ENCODE results near the gene F2RL3. TPM values are rescaled to one million over a fixed set of nuclear protein-coding genes. Genes with fewer than 3 reads are reported as not detected.
"Not testable (repeated sequence)": the region's sequence is repeated elsewhere in the genome, so short reads cannot be mapped to it uniquely, and the experiment has no call there.

F2RL3 gene
- total RNA-seq, 2 donors from 2014 or later: 4.9 to 5.4 TPM

GRCh38 chr19:16938211-16938610 lies 49.4 kb downstream of the F2RL3 start:
- Histone ChIP-seq H3K27me3 (replicated peaks; ENCODE audit: insufficient read depth) (no peaks in the 10 kb centered on the region), H3K9me3 (peaks cover 9% of the 10 kb centered on the region), H3K4me1 (ENCODE audit: control insufficient read depth in 1 of 2, low read depth in 2 of 2) (no peaks in the 10 kb centered on the region), H3K36me3 (no peaks in the 10 kb centered on the region), H3K27ac (no peak overlapping the region), H3K4me3 (no peak overlapping the region)
- DNase-seq (ENCODE audit: low spot score): no peak
- no peak for TF ChIP-seq CTCF (IDR thresholded peaks at IDR 0.05)
- ATAC-seq (ENCODE audit: insufficient number of reproducible peaks, low FRiP score, low read depth): no peak

- not testable (repeated sequence) for H3K4me3 ChIP-seq; H3K9me3 ChIP-seq; H3K4me1 ChIP-seq (ENCODE audit: control insufficient read depth in 1 of 2, low read depth in 2 of 2); DNase-seq (ENCODE audit: low spot score); H3K27ac ChIP-seq; ATAC-seq (ENCODE audit: insufficient number of reproducible peaks, low FRiP score, low read depth); H3K36me3 ChIP-seq; H3K27me3 ChIP-seq (replicated peaks; ENCODE audit: insufficient read depth)
Measured at GRCh38 chr19:16940063-16940462, 51.3 kb downstream of the F2RL3 start.

GRCh38 chr19:16940626-16941025 lies 51.8 kb downstream of the F2RL3 start:
- Histone ChIP-seq H3K27me3 (replicated peaks; ENCODE audit: insufficient read depth) (no peaks in the 10 kb centered on the region), H3K27ac (no peak overlapping the region), H3K36me3 (no peaks in the 10 kb centered on the region), H3K4me1 (ENCODE audit: control insufficient read depth in 1 of 2, low read depth in 2 of 2) (no peaks in the 10 kb centered on the region), H3K4me3 (no peak overlapping the region), H3K9me3 (no peaks in the 10 kb centered on the region)
- TF ChIP-seq CTCF (IDR thresholded peaks at IDR 0.05): no peak
- no peak for ATAC-seq (ENCODE audit: insufficient number of reproducible peaks, low FRiP score, low read depth)
- DNase-seq (ENCODE audit: low spot score): no peak

Other genes with a start within 250 kb of the F2RL3 start
- 100 to 1,000 TPM in 1 of 2 donors, 10 to 100 TPM in 1; 72.7 to 102 TPM for gene SMIM7, start 228.9 kb upstream of the F2RL3 start, total RNA-seq
- gene TMEM38A, start 227.9 kb upstream of the F2RL3 start, total RNA-seq: 10 to 100 TPM in 1 of 2 donors, 1 to 10 TPM in 1; 7.6 to 11.9 TPM
- under 1 TPM; 0.21 to 0.27 TPM for gene NWD1, start 169.2 kb upstream of the F2RL3 start, total RNA-seq
- 10 to 100 TPM; 57.9 to 79.8 TPM for gene SIN3B, start 59.6 kb upstream of the F2RL3 start, total RNA-seq
- gene CPAMD8, start 137.8 kb downstream of the F2RL3 start, total RNA-seq: 10 to 100 TPM; 27.3 to 36.4 TPM
- gene HAUS8, start 186.5 kb downstream of the F2RL3 start, total RNA-seq: 10 to 100 TPM in 1 of 2 donors, 1 to 10 TPM in 1; 2.2 to 11.3 TPM
- gene MYO9B, start 186.8 kb downstream of the F2RL3 start, total RNA-seq: 100 to 1,000 TPM; 229 to 257 TPM